Tibial nerve (tissue), 4 donors: ENCODE data around the gene NFAT5. TPM values are rescaled to one million over a fixed set of nuclear protein-coding genes. Genes with fewer than 3 reads are reported as not detected.
A peak's percentile ranks its signal among the peaks of the same experiment; 100 is the strongest.

Source experiments
- DNase-seq, 2 donors: peaks; one replicate each; pipeline ENCODE4 v3.0.0-alpha.2; 2019; ENCODE audit warnings: low spot score in 2 of 2
- H3K27ac ChIP-seq, 4 donors: fragments of 200-600 bp; sonication (generic) in 3 of 4; one replicate each; pipeline ENCODE4 v1.5.1; 2017 to 2019; ENCODE audit warnings: mild to moderate bottlenecking in 1 of 4
- H3K27me3 ChIP-seq, 2 donors: fragments of 200-600 bp; sonication (generic) in 1 of 2; one replicate each; pipeline versions ENCODE4 v1.5.1 to v1.6.0; 2017 to 2019
- H3K36me3 ChIP-seq, 3 donors: fragments of 200-600 bp; sonication (generic); one replicate each; pipeline ENCODE4 v1.5.1; 2018 to 2019
- H3K4me1 ChIP-seq, 4 donors: fragments of 200-600 bp; sonication (generic) in 3 of 4; one replicate each; pipeline ENCODE4 v1.5.1; 2017 to 2019
- H3K4me3 ChIP-seq, 4 donors: fragments of 200-600 bp; sonication (generic) in 3 of 4; one replicate each; pipeline ENCODE4 v1.5.1; 2017 to 2019; ENCODE audit warnings: mild to moderate bottlenecking in 1 of 4, moderate library complexity in 1 of 4
- H3K9me3 ChIP-seq, 4 donors: fragments of 200-600 bp; sonication (generic) in 3 of 4; one replicate each; pipeline ENCODE4 v1.5.1; 2017 to 2019
- EP300 ChIP-seq, 2 donors: sonication (generic); formaldehyde crosslinking; IDR thresholded peaks; one replicate each; pipeline ENCODE4 v1.6.1; 2017; ENCODE audit warnings: antibody characterized with exemption in 2 of 2, mild to moderate bottlenecking in 1 of 2
- POLR2A ChIP-seq, 2 donors: fragments of 450-650 bp; IDR thresholded peaks; one replicate each; pipeline ENCODE4 v1.6.1; 2017; ENCODE audit warnings: antibody characterized with exemption in 2 of 2, mild to moderate bottlenecking in 2 of 2, moderate library complexity in 2 of 2
- WGBS, 2 donors: methylation state at CpG; one replicate each; pipeline ENCODE4 v1.1.5; 2018; 5-methylcytosine and 5-hydroxymethylcytosine counted together
- total RNA-seq, 4 donors: library from RNA; depleted of rRNA; stranded (reverse); fragments of >200 nt; gene quantifications; one replicate each; pipeline ENCODE4 v1.1.0, GENCODE V29; 2016
- TF ChIP-seq, protein P1 (sequence below), 5 experiments: fragments of 200-600 bp in 3 of 5; fragments of 450-650 bp in 2 of 5; sonication (generic) in 3 of 5; IDR thresholded peaks; one replicate each; pipeline ENCODE4 v1.5.1; 2016 to 2019; ENCODE audit warnings: antibody characterized with exemption in 5 of 5, mild to moderate bottlenecking in 3 of 5, moderate library complexity in 2 of 5

NFAT5 gene
- total RNA-seq, 4 donors from 2014 or later = 53.2 to 61.4 (median 57.5) TPM

DNA sequence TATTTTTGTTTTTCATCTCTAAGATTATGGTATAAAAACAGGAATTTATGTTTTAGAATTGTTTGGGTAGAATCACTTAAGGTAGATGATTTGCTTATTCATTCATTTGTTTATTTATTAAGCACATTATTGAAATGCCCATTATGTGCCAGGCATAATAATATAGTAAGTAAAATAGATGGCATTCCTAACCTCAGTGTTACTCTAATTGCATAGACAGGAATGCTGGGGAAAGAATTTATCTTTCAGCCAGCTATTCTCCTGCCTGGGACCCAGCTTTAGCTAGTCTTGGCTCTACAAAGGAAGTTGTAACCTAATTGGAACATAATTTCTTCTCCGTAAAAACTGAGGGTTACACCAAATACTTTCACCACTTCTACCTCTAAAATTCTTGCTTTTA lies 44.6 kb downstream of the NFAT5 start:
- peaks cover 0 to 4% (median 0%) of the 10 kb centered on the region in 3 donors for H3K36me3 ChIP-seq
- 26 to 37% methylated on average over 1 of the region's 1 CpG for WGBS, 2 donors
- no peaks in the 10 kb centered on the region for H3K9me3 ChIP-seq
- H3K27ac ChIP-seq = no peak overlapping the region
- DNase-seq = no peak
- no peak for TF ChIP-seq EP300 (IDR thresholded peaks at IDR 0.05)
- TF ChIP-seq, protein P1, sequence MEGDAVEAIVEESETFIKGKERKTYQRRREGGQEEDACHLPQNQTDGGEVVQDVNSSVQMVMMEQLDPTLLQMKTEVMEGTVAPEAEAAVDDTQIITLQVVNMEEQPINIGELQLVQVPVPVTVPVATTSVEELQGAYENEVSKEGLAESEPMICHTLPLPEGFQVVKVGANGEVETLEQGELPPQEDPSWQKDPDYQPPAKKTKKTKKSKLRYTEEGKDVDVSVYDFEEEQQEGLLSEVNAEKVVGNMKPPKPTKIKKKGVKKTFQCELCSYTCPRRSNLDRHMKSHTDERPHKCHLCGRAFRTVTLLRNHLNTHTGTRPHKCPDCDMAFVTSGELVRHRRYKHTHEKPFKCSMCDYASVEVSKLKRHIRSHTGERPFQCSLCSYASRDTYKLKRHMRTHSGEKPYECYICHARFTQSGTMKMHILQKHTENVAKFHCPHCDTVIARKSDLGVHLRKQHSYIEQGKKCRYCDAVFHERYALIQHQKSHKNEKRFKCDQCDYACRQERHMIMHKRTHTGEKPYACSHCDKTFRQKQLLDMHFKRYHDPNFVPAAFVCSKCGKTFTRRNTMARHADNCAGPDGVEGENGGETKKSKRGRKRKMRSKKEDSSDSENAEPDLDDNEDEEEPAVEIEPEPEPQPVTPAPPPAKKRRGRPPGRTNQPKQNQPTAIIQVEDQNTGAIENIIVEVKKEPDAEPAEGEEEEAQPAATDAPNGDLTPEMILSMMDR (IDR thresholded peaks at IDR 0.05) = no peak
- TF ChIP-seq POLR2A (IDR thresholded peaks at IDR 0.05) = no peak
- no peak overlapping the region for H3K4me3 ChIP-seq
- peaks cover 0 to 42% (median 12%) of the 10 kb centered on the region in 4 donors for H3K4me1 ChIP-seq
- no peaks in the 10 kb centered on the region for H3K27me3 ChIP-seq

DNA sequence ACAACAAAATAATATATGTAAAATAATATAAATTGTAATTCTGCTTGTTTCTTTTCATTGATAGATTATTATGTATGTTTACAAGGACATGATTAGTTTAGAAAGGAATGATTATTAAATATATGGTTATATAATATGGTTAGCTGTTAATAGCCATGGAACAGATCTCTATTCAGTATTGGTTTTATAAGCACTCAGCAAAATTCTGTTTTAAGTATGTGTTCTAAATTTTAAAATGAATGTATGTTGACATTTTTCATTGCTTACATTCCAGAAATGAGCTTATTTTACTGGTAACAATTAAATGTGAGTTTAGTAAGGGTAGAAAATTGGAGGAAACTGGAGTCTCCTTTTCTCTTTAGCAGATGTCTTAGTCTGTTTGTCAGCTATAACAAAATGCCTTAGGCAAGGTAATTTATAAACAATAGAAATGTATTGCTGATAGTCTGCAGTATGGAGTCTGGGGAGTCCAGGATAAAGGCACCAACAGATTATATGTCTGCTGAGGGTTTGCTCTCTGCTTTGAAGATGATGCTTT lies 45.4 kb downstream of the NFAT5 start:
- Histone ChIP-seq H3K4me3 (no peak overlapping the region), H3K27ac (peak overlapping the region in 1 of 4 donors; percentile 3), H3K36me3 (peaks cover 0 to 4% (median 0%) of the 10 kb centered on the region in 3 donors), H3K27me3 (no peaks in the 10 kb centered on the region), H3K9me3 (no peaks in the 10 kb centered on the region), H3K4me1 (peaks cover 0 to 42% (median 12%) of the 10 kb centered on the region in 4 donors)
- DNase-seq = no peak
- TF ChIP-seq EP300 (IDR thresholded peaks at IDR 0.05) (no peak), POLR2A (IDR thresholded peaks at IDR 0.05) (no peak)

DNA sequence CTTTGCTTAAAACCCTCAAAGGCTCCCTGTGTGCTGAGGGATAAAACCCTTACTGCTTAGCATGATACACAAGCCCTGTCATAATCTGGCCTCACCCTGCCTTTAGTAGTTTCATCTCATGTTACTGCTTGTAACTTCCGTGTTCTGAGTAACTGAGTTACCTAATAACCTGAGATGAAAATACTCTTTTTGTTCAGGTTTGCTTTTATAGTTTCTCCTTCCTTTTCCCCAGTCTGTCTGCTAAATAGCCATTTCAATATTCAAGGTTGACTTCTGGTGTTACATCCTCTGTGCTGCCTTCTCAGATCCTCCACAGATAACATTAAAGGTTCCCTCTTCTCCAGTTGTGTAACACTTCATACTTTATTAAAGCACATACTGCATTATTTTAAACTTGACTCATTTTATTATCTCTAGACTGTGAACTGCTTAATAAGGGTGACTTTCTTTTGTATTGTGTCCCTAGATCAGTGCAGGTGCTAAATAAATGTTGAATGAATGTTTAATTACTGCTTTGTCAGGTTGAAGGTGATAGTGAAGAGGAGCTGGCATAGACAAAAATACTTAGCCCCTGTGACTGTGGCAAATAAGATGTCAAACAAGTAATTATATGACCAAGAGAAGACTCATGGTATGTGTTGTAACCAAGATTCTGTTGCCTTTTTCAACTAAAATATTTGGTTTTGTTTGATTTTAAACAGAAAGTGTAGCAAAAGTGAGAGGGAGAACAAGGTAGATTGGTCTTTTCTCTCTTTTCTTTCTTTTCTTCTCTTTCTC lies 47.8 kb downstream of the NFAT5 start:
- H3K9me3 ChIP-seq = no peaks in the 10 kb centered on the region
- H3K36me3 ChIP-seq = peaks cover 0 to under 1% (median 0%) of the 10 kb centered on the region in 3 donors
- H3K27me3 ChIP-seq = no peaks in the 10 kb centered on the region
- H3K4me1 ChIP-seq = peaks cover 0 to 48% (median 15%) of the 10 kb centered on the region in 4 donors
- H3K4me3 ChIP-seq = no peak overlapping the region
- DNase-seq = no peak
- WGBS, 2 donors = 79 to 88% methylated on average over 1 of the region's 1 CpG
- TF ChIP-seq POLR2A (IDR thresholded peaks at IDR 0.05) (no peak), EP300 (IDR thresholded peaks at IDR 0.05) (no peak)
- TF ChIP-seq, protein P1 (IDR thresholded peaks at IDR 0.05) = no peak
- peak overlapping the region in 1 of 4 donors; percentile 39 for H3K27ac ChIP-seq

DNA sequence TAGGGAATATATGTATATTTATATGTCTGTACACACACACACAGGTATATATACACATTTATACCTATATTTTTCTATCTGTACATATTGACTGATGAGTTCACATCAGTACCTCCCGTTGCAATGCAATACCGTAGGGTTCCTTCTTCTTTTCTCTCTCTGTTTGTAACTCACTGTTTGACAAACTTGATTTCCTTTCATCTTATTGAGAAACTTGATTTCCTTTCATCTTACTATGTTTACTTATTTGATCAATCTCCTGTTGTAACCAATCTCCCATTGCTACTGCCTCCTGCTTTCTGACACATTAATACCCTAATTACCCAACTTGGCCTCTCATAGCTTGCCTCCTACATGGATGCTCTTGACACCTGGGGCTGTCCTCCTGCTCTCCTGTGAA lies 49.8 kb downstream of the NFAT5 start:
- DNase-seq = no peak
- TF ChIP-seq, protein P1 (IDR thresholded peaks at IDR 0.05) = no peak
- TF ChIP-seq POLR2A (IDR thresholded peaks at IDR 0.05) (no peak), EP300 (IDR thresholded peaks at IDR 0.05) (no peak)
- H3K4me3 ChIP-seq = no peak overlapping the region
- H3K27ac ChIP-seq = no peak overlapping the region
- no peaks in the 10 kb centered on the region for H3K27me3 ChIP-seq
- WGBS, 2 donors = 94 to 97% methylated on average over 2 of the region's 2 CpGs
- no peaks in the 10 kb centered on the region for H3K36me3 ChIP-seq
- no peaks in the 10 kb centered on the region for H3K9me3 ChIP-seq
- peaks cover 0 to 63% (median 30%) of the 10 kb centered on the region in 4 donors for H3K4me1 ChIP-seq

DNA sequence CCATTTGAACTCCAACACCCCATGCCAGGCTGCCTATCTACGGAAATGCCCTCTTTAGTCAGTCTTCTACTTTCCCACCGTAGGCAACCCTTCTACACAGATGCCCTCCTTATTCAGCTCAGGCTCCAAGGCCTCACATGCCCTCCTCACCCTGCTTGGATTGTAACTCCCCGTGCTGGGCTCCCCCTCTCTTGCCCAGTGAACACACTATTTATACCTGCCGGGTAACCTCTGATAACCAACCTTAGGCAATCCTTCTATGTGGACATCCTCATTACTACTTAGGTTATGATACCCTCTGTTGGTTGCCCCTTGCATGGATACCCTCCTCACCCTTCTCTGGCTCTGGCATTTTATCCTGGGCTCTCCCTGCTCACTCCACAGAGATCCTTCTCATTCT lies 50.3 kb downstream of the NFAT5 start:
- no peak overlapping the region for H3K4me3 ChIP-seq
- H3K9me3 ChIP-seq = no peaks in the 10 kb centered on the region
- no peak overlapping the region for H3K27ac ChIP-seq
- H3K27me3 ChIP-seq = no peaks in the 10 kb centered on the region
- WGBS, 2 donors = 91 to 94% methylated on average over 4 of the region's 4 CpGs
- DNase-seq = no peak
- H3K36me3 ChIP-seq = no peaks in the 10 kb centered on the region
- TF ChIP-seq POLR2A (IDR thresholded peaks at IDR 0.05) = no peak
- TF ChIP-seq EP300 (IDR thresholded peaks at IDR 0.05) = no peak
- TF ChIP-seq, protein P1 (IDR thresholded peaks at IDR 0.05) = no peak
- H3K4me1 ChIP-seq = peaks cover 0 to 62% (median 30%) of the 10 kb centered on the region in 4 donors
